Muscle layer of colon (tissue), 2 donors: ENCODE data around the gene CDK4.

Experiments used
- H3K27ac ChIP-seq: one replicate; pipeline ENCODE4 v1.7.0; 2013; ENCODE audit warnings: low read depth, mild to moderate bottlenecking, low read length, moderate library complexity
- H3K27me3 ChIP-seq, 2 donors: one replicate each; pipeline ENCODE4 v1.7.0; 2013; ENCODE audit warnings: low read length in 2 of 2, mild to moderate bottlenecking in 2 of 2; ENCODE audit not compliant: insufficient read depth in 2 of 2, control insufficient read depth in 1 of 2
- H3K36me3 ChIP-seq: one replicate; pipeline ENCODE4 v1.7.0; 2013; ENCODE audit warnings: mild to moderate bottlenecking, low read length; ENCODE audit not compliant: insufficient read depth
- H3K4me1 ChIP-seq: one replicate; pipeline ENCODE4 v1.7.0; 2013; ENCODE audit warnings: mild to moderate bottlenecking, low read length; ENCODE audit not compliant: insufficient read depth
- H3K4me3 ChIP-seq, 2 donors: one replicate each; pipeline ENCODE4 v1.7.0; 2013; ENCODE audit warnings: low read length in 2 of 2, low read depth in 1 of 2, mild to moderate bottlenecking in 1 of 2, moderate library complexity in 1 of 2
- H3K9ac ChIP-seq: one replicate; pipeline ENCODE4 v1.7.0; 2013; ENCODE audit warnings: low read length
- H3K9me3 ChIP-seq: one replicate; pipeline ENCODE4 v1.7.0; 2013; ENCODE audit warnings: mild to moderate bottlenecking, low read length
- donor health status: abdominal sarcoma.
- donor health status: Adenocarcinoma of cecum.

The CDK4 gene

DNA sequence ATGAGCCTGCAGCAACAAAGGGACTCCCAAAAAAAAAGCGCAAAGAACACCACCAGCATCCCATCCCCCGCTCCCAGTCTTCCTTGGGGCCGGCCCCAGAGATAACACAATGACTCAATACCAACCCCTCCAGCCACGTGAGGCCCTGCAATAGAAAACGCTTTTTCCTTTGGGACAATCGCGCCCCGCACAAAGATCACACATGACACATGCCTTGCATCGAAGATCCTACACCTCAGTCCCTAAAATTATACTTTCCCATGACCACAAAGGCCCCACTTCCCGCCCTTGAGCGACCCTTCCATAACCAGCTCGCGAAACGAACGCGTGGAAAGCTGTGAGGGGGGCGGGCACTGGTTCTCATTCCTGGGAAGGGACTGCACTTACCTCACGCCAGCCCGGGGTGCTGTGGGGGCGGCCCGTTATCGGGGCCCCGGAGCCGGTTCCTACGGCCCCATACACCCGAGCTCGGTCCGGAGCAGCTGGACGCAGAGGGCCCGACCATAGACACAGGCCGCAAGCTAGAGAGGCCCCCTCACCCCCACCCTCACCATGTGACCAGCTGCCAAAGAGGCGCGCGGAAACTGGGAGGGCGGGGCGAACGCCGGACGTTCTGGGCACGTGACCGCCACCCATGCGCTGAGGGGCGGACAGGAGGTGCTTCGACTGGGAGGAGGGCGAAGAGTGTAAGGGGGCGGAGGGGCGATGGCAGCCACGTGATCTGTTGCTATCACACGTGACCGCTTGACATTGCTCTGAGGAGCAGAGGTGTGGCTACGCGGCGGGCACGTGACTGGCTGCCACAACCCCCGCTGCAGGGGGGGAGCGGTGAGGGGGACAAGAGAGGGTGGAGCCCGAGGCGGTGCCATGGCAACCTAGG lies at the start of gene CDK4:
Gene CDK4, minus strand, starts transcription at position 523 of the 880 bp plus-strand sequence. CDS start 593 bp downstream, outside the sequence.
- H3K9ac ChIP-seq, result peak within 1 kb of the TSS; percentile 90
- H3K27me3 ChIP-seq, result no peaks in the 10 kb centered on the region
- peaks cover 31% of the 10 kb centered on the region for H3K36me3 ChIP-seq
- no peaks in the 10 kb centered on the region for H3K9me3 ChIP-seq
- peaks cover 39% of the 10 kb centered on the region for H3K4me1 ChIP-seq
- peak within 1 kb of the TSS; percentile 64 for H3K27ac ChIP-seq
- H3K4me3 ChIP-seq, result peak within 1 kb of the TSS; percentile 38 to 79

DNA sequence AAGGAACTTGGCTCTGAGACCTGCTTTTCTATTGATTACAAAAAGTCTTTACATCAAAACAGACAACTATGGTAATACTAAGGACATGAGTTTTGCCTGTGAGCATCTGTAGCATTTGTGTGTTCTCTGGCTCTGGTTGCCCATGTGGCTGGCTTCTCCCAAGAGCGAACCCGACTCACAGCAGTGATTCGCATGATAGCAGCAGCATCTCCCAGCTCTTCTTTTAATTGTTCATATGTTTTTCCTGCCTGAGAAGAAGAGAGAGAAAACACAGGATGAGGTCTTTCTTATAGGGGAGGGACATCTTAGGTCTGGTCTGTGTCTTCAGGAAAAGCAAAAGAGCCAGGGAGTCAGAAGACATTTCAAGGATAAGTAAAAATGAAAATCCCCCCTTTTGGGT lies 48.9 kb upstream of the CDK4 start:
- Histone ChIP-seq H3K9ac (no peak overlapping the region), H3K9me3 (no peaks in the 10 kb centered on the region), H3K27me3 (no peaks in the 10 kb centered on the region), H3K4me3 (no peak overlapping the region), H3K36me3 (peaks cover 44% of the 10 kb centered on the region), H3K27ac (no peak overlapping the region), H3K4me1 (no peaks in the 10 kb centered on the region)

- H3K9ac ChIP-seq, result no peak overlapping the region
- no peak overlapping the region for H3K27ac ChIP-seq
- H3K36me3 ChIP-seq, result peaks cover 56% of the 10 kb centered on the region
- no peaks in the 10 kb centered on the region for H3K4me1 ChIP-seq
- H3K9me3 ChIP-seq, result no peaks in the 10 kb centered on the region
- no peak overlapping the region for H3K4me3 ChIP-seq
- no peaks in the 10 kb centered on the region for H3K27me3 ChIP-seq
Measured at GRCh38 chr12:57797933-57798332, 45.8 kb upstream of the CDK4 start.

DNA sequence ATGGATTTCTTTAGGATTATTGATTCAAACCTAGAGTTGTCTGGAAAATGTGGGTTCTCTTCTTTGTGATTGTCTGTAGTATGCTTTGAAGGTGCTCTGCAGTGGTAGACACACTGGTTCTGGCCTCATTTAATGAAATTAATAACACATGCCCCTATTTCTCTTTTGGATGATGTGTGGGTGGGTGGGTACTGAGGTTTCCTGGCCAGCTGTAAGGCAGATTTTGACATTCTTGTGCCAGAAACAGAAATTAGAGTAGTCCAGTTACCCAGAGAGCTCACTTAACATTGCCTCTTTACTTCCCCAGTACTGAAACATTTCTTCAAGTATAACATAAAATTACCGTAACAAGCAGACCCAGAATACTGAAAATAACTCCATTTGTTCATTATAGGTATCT lies 44.9 kb upstream of the CDK4 start:
- no peaks in the 10 kb centered on the region for H3K4me1 ChIP-seq
- no peak overlapping the region for H3K4me3 ChIP-seq
- H3K27ac ChIP-seq, result no peak overlapping the region
- H3K36me3 ChIP-seq, result peaks cover 47% of the 10 kb centered on the region
- no peaks in the 10 kb centered on the region for H3K9me3 ChIP-seq
- no peaks in the 10 kb centered on the region for H3K27me3 ChIP-seq
- no peak overlapping the region for H3K9ac ChIP-seq

DNA sequence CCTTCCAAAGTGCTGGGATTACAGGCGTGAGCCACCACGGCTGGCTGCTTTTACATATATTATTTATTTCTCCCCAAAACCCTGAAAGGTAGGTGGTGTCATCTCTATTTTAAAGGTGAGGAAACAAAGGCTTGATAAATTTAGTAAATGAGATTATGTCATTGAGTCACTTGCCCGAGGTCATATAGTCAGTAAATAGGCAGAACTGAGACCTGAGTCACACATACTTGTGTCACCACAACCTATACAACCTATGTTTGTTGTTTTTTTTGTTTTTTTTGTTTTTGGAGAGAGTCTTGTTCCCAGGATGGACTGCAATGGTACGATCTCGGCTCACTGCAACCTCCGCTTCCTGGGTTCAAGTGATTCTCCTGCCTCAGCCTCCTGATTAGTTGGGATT lies 43.2 kb upstream of the CDK4 start:
- Histone ChIP-seq H3K9me3 (no peaks in the 10 kb centered on the region), H3K36me3 (peaks cover 51% of the 10 kb centered on the region), H3K27ac (no peak overlapping the region), H3K27me3 (no peaks in the 10 kb centered on the region), H3K4me1 (no peaks in the 10 kb centered on the region), H3K9ac (no peak overlapping the region), H3K4me3 (no peak overlapping the region)

DNA sequence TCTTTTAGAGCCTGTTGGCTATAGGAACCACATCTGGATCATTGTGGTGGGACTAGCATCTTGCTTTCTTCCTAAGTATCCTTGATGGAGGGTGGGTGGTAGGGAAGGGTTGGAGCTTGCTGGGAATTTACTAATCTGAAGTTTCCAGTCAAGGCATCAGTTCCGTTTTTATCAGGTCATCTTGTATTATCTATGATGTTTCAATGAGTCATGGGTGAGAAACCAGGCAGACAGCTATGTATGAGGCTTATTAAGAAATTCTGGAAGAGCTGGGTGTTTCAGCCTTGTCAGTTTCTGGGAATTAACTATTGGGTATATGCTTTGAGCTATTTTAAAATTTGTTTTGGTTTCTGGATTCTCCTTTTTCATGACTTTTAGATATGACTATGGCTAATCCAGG lies 41.8 kb upstream of the CDK4 start:
- H3K4me1 ChIP-seq, result no peaks in the 10 kb centered on the region
- H3K36me3 ChIP-seq, result peaks cover 38% of the 10 kb centered on the region
- no peak overlapping the region for H3K4me3 ChIP-seq
- H3K9ac ChIP-seq, result no peak overlapping the region
- no peaks in the 10 kb centered on the region for H3K27me3 ChIP-seq
- no peaks in the 10 kb centered on the region for H3K9me3 ChIP-seq
- H3K27ac ChIP-seq, result no peak overlapping the region

GRCh38 chr12:57783861-57784260 lies 31.8 kb upstream of the CDK4 start:
- Histone ChIP-seq H3K27ac (no peak overlapping the region), H3K4me1 (peaks cover 10% of the 10 kb centered on the region), H3K4me3 (no peak overlapping the region), H3K9ac (no peak overlapping the region), H3K27me3 (no peaks in the 10 kb centered on the region), H3K36me3 (peaks cover 30% of the 10 kb centered on the region), H3K9me3 (no peaks in the 10 kb centered on the region)

- Histone ChIP-seq H3K9me3 (no peaks in the 10 kb centered on the region), H3K27me3 (no peaks in the 10 kb centered on the region), H3K4me1 (peaks cover 10% of the 10 kb centered on the region), H3K36me3 (peaks cover 30% of the 10 kb centered on the region), H3K27ac (no peak overlapping the region), H3K4me3 (peak overlapping the region in 1 of 2 donors; percentile 100), H3K9ac (peak overlapping the region; percentile 83)
Measured at GRCh38 chr12:57783466-57783801, 31.3 kb upstream of the CDK4 start.

DNA sequence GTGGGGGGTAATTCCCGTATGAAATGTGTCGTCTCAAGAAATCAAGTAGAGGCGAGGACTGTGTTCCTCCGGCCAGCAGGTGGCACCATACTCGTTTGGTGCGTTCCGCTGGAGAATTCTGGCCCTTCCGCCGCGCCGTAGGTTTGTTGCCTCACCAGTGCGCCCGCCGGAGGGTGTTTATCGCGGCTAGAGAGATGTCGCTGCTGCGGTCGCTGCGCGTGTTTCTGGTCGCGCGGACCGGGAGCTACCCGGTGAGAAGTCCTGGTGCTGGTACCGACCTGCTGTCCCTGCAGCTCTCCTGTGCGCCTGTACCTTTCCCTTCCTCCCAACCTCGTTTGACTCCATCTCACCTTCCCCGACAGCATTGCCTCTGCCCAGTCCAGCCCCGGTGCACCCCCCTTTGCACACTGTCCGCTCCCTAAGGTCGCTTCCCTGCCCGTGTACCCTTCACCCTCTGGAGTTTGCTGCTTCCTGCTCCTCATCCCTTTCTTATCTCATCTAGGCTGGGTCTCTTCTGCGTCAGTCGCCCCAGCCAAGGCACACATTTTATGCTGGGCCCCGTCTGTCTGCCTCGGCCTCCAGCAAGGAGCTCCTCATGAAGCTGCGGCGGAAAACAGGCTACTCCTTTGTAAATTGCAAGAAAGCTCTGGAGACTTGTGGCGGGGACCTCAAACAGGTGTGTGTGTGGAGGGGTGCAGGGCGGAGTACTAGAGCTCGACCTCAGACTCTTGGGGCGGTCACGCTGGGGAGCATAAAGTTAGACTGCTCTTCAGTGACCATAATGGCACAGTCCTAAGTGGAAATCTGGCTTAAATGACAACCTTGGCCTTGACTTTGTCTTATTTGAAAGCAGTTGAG lies 30.7 kb upstream of the CDK4 start, which contains the start of gene TSFM:
Gene TSFM, plus strand, starts transcription at position 180 of the 858 bp plus-strand sequence. Its CDS starts 15 bp downstream, at position 195.
- peak within 1 kb of the TSS; percentile 66 to 100 for H3K4me3 ChIP-seq
- no peaks in the 10 kb centered on the region for H3K9me3 ChIP-seq
- H3K27ac ChIP-seq, result peak within 1 kb of the TSS; percentile 59
- peak within 1 kb of the TSS; percentile 83 for H3K9ac ChIP-seq
- no peaks in the 10 kb centered on the region for H3K27me3 ChIP-seq
- peaks cover 10% of the 10 kb centered on the region for H3K4me1 ChIP-seq
- peaks cover 30% of the 10 kb centered on the region for H3K36me3 ChIP-seq

DNA sequence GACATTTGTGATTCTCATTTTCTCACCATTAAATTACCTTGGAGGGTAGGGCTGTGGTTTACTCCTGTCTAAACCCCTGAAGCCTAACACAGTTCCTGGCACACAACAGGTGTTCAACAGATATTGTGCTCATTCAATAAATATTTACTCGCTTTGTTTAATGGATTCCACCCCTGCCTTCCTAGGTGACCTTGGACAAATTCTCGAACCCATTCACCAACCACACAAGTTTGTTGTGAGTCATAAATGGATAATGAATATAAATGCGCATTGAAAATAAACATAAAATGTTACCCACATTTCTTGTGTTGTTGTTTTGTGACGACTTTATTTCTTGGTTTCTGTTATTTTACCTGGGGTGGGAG lies 30.1 kb upstream of the CDK4 start:
- no peaks in the 10 kb centered on the region for H3K27me3 ChIP-seq
- H3K4me1 ChIP-seq, result peaks cover 10% of the 10 kb centered on the region
- peaks cover 28% of the 10 kb centered on the region for H3K36me3 ChIP-seq
- H3K27ac ChIP-seq, result no peak overlapping the region
- no peaks in the 10 kb centered on the region for H3K9me3 ChIP-seq
- H3K9ac ChIP-seq, result no peak overlapping the region
- peak overlapping the region; percentile 66 to 100 for H3K4me3 ChIP-seq

- Histone ChIP-seq H3K4me1 (peaks cover 10% of the 10 kb centered on the region), H3K9me3 (no peaks in the 10 kb centered on the region), H3K36me3 (peaks cover 24% of the 10 kb centered on the region), H3K27ac (no peak overlapping the region), H3K27me3 (no peaks in the 10 kb centered on the region), H3K4me3 (no peak overlapping the region), H3K9ac (no peak overlapping the region)
Measured at GRCh38 chr12:57781801-57782200, 29.7 kb upstream of the CDK4 start.
